ENCODE data around the gene DPH7.

The DPH7 gene

DNA sequence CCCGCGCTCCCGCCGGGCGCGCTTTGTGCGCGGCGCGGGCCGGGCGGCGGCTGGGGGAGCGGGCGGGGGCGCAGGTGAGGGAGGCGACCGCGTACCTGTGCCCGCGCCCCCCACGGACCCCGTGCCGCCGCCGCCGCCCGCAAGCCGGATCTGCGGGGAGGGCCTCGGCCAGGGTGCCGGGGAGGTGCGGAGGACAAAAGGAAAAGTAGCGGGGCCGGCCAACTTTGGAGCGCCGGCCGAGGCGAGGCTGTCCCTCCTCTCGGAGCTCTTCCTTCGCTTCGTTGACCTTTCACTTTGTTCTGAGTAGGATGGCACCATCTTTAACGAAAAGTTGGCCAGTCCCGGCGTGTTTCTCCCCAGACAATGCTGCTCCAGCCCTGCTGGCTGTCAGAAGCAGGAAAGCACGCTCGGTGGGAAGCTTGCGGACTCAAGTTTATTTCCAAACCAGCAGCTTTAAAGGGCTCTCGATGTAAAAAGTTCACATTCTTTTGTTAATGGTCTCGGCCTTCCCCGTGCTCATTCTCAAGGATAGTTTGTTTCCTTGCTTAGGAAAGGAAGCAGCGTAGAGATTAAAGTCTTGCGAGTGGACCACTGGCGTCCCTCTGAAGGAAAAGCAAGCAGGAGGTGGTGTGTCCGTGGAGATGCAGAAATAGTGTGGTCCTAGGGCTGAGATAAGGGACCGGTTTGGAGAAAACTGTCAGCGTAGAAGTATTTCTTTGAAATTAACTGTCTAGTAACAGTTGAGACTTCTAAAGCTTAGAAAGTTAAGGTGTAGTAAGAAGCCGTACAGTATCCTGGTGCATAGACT lies 40.7 kb upstream of the DPH7 start:
- no peak for DNase-seq (ENCODE audit: low read depth)
- H3K4me3 ChIP-seq (ENCODE audit: low read depth, low read length) = peak overlapping the region; percentile 88
- TF ChIP-seq, protein P1, sequence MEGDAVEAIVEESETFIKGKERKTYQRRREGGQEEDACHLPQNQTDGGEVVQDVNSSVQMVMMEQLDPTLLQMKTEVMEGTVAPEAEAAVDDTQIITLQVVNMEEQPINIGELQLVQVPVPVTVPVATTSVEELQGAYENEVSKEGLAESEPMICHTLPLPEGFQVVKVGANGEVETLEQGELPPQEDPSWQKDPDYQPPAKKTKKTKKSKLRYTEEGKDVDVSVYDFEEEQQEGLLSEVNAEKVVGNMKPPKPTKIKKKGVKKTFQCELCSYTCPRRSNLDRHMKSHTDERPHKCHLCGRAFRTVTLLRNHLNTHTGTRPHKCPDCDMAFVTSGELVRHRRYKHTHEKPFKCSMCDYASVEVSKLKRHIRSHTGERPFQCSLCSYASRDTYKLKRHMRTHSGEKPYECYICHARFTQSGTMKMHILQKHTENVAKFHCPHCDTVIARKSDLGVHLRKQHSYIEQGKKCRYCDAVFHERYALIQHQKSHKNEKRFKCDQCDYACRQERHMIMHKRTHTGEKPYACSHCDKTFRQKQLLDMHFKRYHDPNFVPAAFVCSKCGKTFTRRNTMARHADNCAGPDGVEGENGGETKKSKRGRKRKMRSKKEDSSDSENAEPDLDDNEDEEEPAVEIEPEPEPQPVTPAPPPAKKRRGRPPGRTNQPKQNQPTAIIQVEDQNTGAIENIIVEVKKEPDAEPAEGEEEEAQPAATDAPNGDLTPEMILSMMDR (IDR thresholded peaks at IDR 0.05; ENCODE audit: control insufficient read depth, extremely low read depth, insufficient read depth) = no peak

- peak; percentile 31 for DNase-seq (ENCODE audit: low read depth)
- TF ChIP-seq, protein P1 (IDR thresholded peaks at IDR 0.05; ENCODE audit: control insufficient read depth, extremely low read depth, insufficient read depth) = 0 out of 2 replicates have a peak, but pooled peaks have one; percentile 16
- H3K4me3 ChIP-seq (ENCODE audit: low read depth, low read length) = peak within 1 kb of the TSS; percentile 88
Measured at GRCh38 chr9:137618105-137619067, 39.7 kb upstream of the DPH7 start, which contains the start of gene EHMT1. EHMT1 (plus strand) TSS chr9:137619005; CDS start chr9:137619029, 24 bp downstream.

DNA sequence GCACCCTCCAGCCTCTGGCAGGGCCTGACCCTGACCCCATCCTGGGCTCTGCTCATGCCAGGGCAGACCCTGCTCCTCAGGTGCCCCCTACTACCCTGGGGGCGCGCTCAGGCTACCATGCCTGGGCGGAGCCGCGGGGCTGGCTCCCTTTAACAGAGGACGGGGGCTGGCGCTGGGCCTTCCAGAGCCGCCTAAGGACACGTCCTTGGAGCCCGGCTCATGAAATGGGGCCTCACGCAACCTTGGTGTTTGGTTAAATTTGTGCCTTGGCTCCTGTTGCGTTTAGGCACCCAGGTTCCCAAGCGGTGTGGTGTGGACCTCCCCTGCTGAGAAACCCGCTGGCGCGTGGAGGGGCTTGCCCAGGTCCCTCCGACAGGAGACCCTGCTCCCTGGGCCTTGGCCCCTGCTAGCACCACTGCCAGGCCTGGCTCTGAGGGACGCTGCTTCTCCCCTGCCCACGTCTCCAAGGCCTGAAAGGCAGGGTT lies 36.7 kb upstream of the DPH7 start:
- no peak overlapping the region for H3K4me3 ChIP-seq (ENCODE audit: low read depth, low read length)
- TF ChIP-seq, protein P1 (IDR thresholded peaks at IDR 0.05; ENCODE audit: control insufficient read depth, extremely low read depth, insufficient read depth) = no peak
- DNase-seq (ENCODE audit: low read depth) = no peak

GRCh38 chr9:137614631-137615386 lies 36.1 kb upstream of the DPH7 start:
- DNase-seq (ENCODE audit: low read depth) = no peak
- no peak overlapping the region for H3K4me3 ChIP-seq (ENCODE audit: low read depth, low read length)
- TF ChIP-seq, protein P1 (IDR thresholded peaks at IDR 0.05; ENCODE audit: control insufficient read depth, extremely low read depth, insufficient read depth) = 0 out of 2 replicates have a peak, but pooled peaks have one; percentile 7

DNA sequence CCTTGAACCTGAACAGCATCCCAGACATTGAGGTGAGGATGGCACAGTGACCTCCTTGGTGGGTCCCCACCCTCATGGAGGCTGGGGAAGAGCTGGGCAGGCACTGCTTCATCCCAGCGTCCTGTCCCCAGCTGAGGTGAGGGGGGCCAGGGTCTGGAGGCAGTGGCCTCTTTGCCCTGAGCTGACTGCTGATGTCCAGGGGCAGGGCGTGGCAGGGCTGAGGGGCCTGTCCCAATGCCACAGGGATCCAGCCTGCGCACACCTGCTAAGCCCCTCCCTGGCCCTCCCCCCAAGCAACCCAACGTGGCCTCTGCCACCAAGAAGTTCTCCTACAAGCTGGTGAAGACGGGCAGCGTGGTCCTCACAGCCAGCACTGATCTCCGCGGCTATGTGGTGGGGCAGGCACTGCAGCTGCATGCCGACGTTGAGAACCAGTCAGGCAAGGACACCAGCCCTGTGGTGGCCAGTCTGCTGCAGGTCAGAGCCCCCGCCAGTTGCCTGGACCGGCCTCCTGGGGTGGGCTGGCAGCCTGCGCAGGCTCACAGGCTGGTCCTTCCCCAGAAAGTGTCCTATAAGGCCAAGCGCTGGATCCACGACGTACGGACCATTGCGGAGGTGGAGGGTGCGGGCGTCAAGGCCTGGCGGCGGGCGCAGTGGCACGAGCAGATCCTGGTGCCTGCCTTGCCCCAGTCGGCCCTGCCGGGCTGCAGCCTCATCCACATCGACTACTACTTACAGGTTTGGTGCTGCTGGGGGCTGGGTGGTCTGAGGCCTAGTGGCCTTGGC lies 35.2 kb upstream of the DPH7 start:
- no peak for DNase-seq (ENCODE audit: low read depth)
- H3K4me3 ChIP-seq (ENCODE audit: low read depth, low read length) = no peak overlapping the region
- TF ChIP-seq, protein P1 (IDR thresholded peaks at IDR 0.05; ENCODE audit: control insufficient read depth, extremely low read depth, insufficient read depth) = no peak

Data from LNCaP clone FGC (cell line).